T-cell (primary cell): ENCODE data around the gene CABLES2. TPM values are rescaled to one million over a fixed set of nuclear protein-coding genes. Genes with fewer than 3 reads are reported as not detected.
A peak's percentile ranks its signal among the peaks of the same experiment; 100 is the strongest.

Experiments
- ATAC-seq, 4 experiments: fragments of 200-7000 bp in 3 of 4; fragments of 150-1000 bp in 1 of 4; cut with Tn5 transposase; replicated peaks in 1 of 4; 1 replicate in 3 of 4; 2 replicates in 1 of 4; pipeline ENCODE4 v1.10.0; 2021; ENCODE audit warnings: moderate library complexity in 3 of 4, mild to moderate bottlenecking in 2 of 4, moderate number of reproducible peaks in 1 of 4
- CTCF ChIA-PET, 2 donors: fragments of 300-600 bp; sonication (Branson Sonifier 250); formaldehyde crosslinking; loops; one replicate each; lab custom pipeline; 2022; ENCODE audit warnings: antibody characterized with exemption in 2 of 2; lab: Charles Lee
- POLR2A ChIA-PET, 2 donors: fragments of 300-600 bp; sonication (Branson Sonifier 250); formaldehyde crosslinking; loops; one replicate each; lab custom pipeline; 2022; ENCODE audit warnings: antibody characterized with exemption in 2 of 2; lab: Charles Lee
- DNase-seq, 35 experiments: peaks; one replicate each; pipeline versions ENCODE4 v3.0.0 to v3.0.0-alpha.2; 2013 to 2023
- H3K27ac ChIP-seq: one replicate; pipeline ENCODE4 v1.5.1; 2013; ENCODE audit warnings: low read length
- H3K27me3 ChIP-seq, 2 experiments: replicated peaks in 1 of 2; 1 replicate in 1 of 2; 2 replicates in 1 of 2; pipeline versions ENCODE4 v1.6.1 to v1.7.0; 2013; ENCODE audit warnings: low read length in 1 of 2, mixed read lengths in 1 of 2; ENCODE audit not compliant: control insufficient read depth in 2 of 2, insufficient read depth in 2 of 2; ENCODE audit errors: extremely low read depth in 1 of 2
- H3K36me3 ChIP-seq, 2 donors: 1 replicate in 1 of 2; 2 replicates in 1 of 2; pipeline versions ENCODE4 v1.6.1 to v1.7.0; 2013; ENCODE audit warnings: low read length in 1 of 2; ENCODE audit not compliant: control insufficient read depth in 2 of 2, insufficient read depth in 1 of 2; ENCODE audit errors: extremely low read depth in 1 of 2
- H3K4me1 ChIP-seq, 2 experiments: 1 replicate in 1 of 2; 2 replicates in 1 of 2; pipeline versions ENCODE4 v1.6.1 to v1.7.0; 2013; ENCODE audit warnings: low read length in 2 of 2, mixed read lengths in 1 of 2; ENCODE audit not compliant: insufficient read depth in 2 of 2, control insufficient read depth in 1 of 2; ENCODE audit errors: extremely low read depth in 1 of 2
- H3K4me3 ChIP-seq, 2 donors: 1 replicate in 1 of 2; 2 replicates in 1 of 2; pipeline versions ENCODE4 v1.5.1 to v1.7.0; 2013; ENCODE audit warnings: mild to moderate bottlenecking in 2 of 2, low read length in 1 of 2, moderate library complexity in 1 of 2; ENCODE audit not compliant: control insufficient read depth in 1 of 2; ENCODE audit errors: extremely low read depth in 1 of 2
- H3K9me3 ChIP-seq: 2 replicates; pipeline ENCODE4 v1.7.0; 2013
- H3K27ac Mint-ChIP-seq, 2 donors: one replicate each; pipeline ENCODE4 v1.8.0; 2020 to 2021; ENCODE audit warnings: mild to moderate bottlenecking in 2 of 2, mixed read lengths in 2 of 2
- H3K27me3 Mint-ChIP-seq, 2 donors: one replicate each; pipeline ENCODE4 v1.8.0; 2021 to 2022; ENCODE audit warnings: mixed read lengths in 2 of 2
- H3K36me3 Mint-ChIP-seq: one replicate; pipeline ENCODE4 v1.8.0; 2021; ENCODE audit warnings: mixed read lengths
- H3K4me1 Mint-ChIP-seq, 3 donors: one replicate each; pipeline ENCODE4 v1.8.0; 2020 to 2022; ENCODE audit warnings: mixed read lengths in 3 of 3, mild to moderate bottlenecking in 1 of 3
- H3K4me3 Mint-ChIP-seq, 3 donors: one replicate each; pipeline ENCODE4 v1.8.0; 2020 to 2022; ENCODE audit warnings: mild to moderate bottlenecking in 3 of 3, mixed read lengths in 3 of 3, moderate library complexity in 3 of 3
- H3K9me3 Mint-ChIP-seq, 3 donors: one replicate each; pipeline ENCODE4 v1.8.0; 2020 to 2022; ENCODE audit warnings: mixed read lengths in 3 of 3
- WGBS: methylation state at CpG from one replicate; pipeline ENCODE4 v1.1.5; 2013; ENCODE audit warnings: missing lambda C conversion rate; ENCODE audit not compliant: insufficient coverage; 5-methylcytosine and 5-hydroxymethylcytosine counted together
- total RNA-seq, 35 experiments: library from RNA in 6 of 35; stranded (reverse) in 6 of 35; fragments of 120-200 nt in 1 of 35; gene quantifications; one replicate each; pipeline versions ENCODE4 v1.2.1 to v1.2.4 and lab custom pipeline; 2013 to 2026

CABLES2 gene
- total RNA-seq, 5 donors from 2014 or later (not counting 1 experiment from before 2014, with no cell fraction given) = 4.3 to 6.8 (median 5.6) TPM

- H3K27me3 Mint-ChIP-seq = no peaks in the 10 kb centered on the region
- no peaks in the 10 kb centered on the region for H3K9me3 ChIP-seq
- H3K4me3 ChIP-seq = no peak overlapping the region
- H3K4me3 Mint-ChIP-seq = peak overlapping the region; percentile 17 to 48 (median 34)
- WGBS = 92% methylated on average over 11 of the region's 12 CpGs
- peaks cover 20 to 35% (median 31%) of the 10 kb centered on the region in 3 donors for H3K4me1 Mint-ChIP-seq
- CTCF ChIA-PET = interaction anchor here in 1 of 2 donors (0.6 kb wide), 1 partner anchor 1129 kb away, joined by 3 read pairs; no protein-coding TSS in a partner anchor
- POLR2A ChIA-PET = interaction anchor here in 1 of 2 donors (0.6 kb wide), 1 partner anchor 26 kb away, joined by 3 read pairs; no protein-coding TSS in a partner anchor
- DNase-seq (no peak), ATAC-seq (no peak)
- peaks cover 0 to 5% of the 10 kb centered on the region in 2 experiments for H3K27me3 ChIP-seq
- no peaks in the 10 kb centered on the region for H3K36me3 Mint-ChIP-seq
- no peaks in the 10 kb centered on the region for H3K9me3 Mint-ChIP-seq
- H3K27ac ChIP-seq = no peak overlapping the region
- H3K36me3 ChIP-seq = no peaks in the 10 kb centered on the region
- H3K27ac Mint-ChIP-seq = peak overlapping the region in 1 of 2 donors; percentile 52
- peaks cover 5 to 43% of the 10 kb centered on the region in 2 experiments for H3K4me1 ChIP-seq
Observed at GRCh38 chr20:62409086-62409853, 2.2 kb upstream of the CABLES2 start.

DNA sequence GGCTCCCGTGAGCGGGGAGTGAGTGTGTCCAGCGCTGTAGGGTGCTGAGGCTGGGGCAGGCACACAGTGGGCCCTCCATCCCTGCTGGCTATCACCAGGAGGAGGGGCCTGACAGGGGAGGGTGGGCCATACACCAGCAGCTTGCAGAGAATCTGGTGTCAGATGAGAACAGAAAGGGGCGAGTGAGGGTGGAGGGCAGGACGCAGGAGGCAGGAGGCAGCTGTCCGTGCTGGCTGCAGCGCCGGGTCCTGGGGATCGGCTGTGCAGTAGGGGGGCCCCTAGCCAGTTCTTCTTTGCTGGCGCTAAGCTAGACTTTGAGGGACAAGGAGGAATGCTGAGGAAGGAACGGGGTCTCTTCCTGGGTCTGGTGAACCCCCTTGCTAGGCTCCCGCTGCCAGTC, 1.6 kb upstream of the CABLES2 start:
- no peaks in the 10 kb centered on the region for H3K9me3 Mint-ChIP-seq
- H3K4me1 ChIP-seq = peaks cover 5 to 46% of the 10 kb centered on the region in 2 experiments
- no peak for ATAC-seq
- no peak overlapping the region for H3K4me3 ChIP-seq
- no peak overlapping the region for H3K27ac ChIP-seq
- no peaks in the 10 kb centered on the region for H3K9me3 ChIP-seq
- H3K36me3 Mint-ChIP-seq = no peaks in the 10 kb centered on the region
- WGBS = 100% methylated on average over 10 of the region's 12 CpGs
- no peak overlapping the region for H3K27ac Mint-ChIP-seq
- H3K27me3 Mint-ChIP-seq = no peaks in the 10 kb centered on the region
- peaks cover 20 to 40% (median 35%) of the 10 kb centered on the region in 3 donors for H3K4me1 Mint-ChIP-seq
- CTCF ChIA-PET = no interaction called here
- DNase-seq = no peak
- POLR2A ChIA-PET = no interaction called here
- peak overlapping the region in 1 of 3 donors; percentile 73 for H3K4me3 Mint-ChIP-seq
- H3K27me3 ChIP-seq = peaks cover 0 to 5% of the 10 kb centered on the region in 2 experiments
- no peaks in the 10 kb centered on the region for H3K36me3 ChIP-seq

DNA sequence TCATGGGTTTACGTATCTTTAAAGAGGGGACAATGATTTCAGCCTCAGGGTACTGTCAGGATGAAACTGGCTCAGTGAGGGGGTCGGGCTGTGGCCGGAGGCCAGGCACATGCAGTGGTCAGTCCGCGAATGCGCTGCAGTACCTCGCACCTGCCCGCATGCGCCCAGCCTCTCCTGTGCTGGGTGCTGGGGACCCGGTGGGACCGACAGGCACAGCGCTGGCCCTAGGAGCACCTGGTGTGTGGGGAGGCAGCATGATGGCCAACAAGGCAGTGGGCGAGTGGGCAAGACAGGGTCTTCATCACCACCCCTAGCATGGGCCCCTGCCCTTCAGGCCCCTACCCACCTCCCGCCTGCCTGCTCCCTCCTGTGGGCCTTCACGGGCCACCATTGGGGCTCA, 970 bp upstream of the CABLES2 start:
- no peak for ATAC-seq
- peaks cover 5 to 46% of the 10 kb centered on the region in 2 experiments for H3K4me1 ChIP-seq
- H3K27me3 Mint-ChIP-seq = no peaks in the 10 kb centered on the region
- H3K4me1 Mint-ChIP-seq = peaks cover 20 to 43% (median 38%) of the 10 kb centered on the region in 3 donors
- H3K4me3 ChIP-seq = no peak overlapping the region
- peak overlapping the region; percentile 31 to 79 (median 73) for H3K4me3 Mint-ChIP-seq
- H3K36me3 Mint-ChIP-seq = peaks cover 2% of the 10 kb centered on the region
- H3K27ac ChIP-seq = no peak overlapping the region
- no peak for DNase-seq
- H3K36me3 ChIP-seq = no peaks in the 10 kb centered on the region
- peaks cover 0 to 5% of the 10 kb centered on the region in 2 experiments for H3K27me3 ChIP-seq
- ChIA-PET POLR2A (no interaction called here), CTCF (no interaction called here)
- H3K27ac Mint-ChIP-seq = no peak overlapping the region
- WGBS = 95% methylated on average over 14 of the region's 15 CpGs
- H3K9me3 Mint-ChIP-seq = no peaks in the 10 kb centered on the region
- H3K9me3 ChIP-seq = no peaks in the 10 kb centered on the region

DNA sequence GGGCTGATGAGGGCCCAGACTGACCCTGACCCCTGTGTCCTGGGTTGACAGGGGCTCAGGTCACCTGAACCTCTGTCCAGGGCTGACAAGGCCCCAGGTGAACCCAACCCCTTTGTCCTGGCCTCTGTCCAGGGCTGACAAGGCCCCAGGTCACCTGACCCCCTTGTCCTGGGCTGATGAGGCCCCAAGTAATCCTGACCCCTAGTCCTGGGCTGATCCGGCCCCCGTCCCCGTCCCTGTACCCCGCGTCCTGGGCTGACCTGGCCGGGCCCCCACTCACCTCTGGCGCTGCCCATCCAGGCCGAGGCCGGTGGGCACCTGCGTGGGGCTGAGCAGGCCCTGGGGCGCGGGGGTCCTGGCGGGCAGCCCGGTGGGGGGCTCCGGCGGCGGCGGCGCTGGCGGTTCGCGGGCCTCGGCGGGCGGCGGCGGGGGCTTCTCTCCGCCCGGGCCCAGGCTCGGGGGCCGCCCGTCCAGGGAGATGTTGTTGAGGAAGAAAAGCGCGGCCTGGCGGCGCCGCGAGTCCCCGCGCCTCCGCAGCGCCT, 379 bp downstream of the CABLES2 start:
- under 1% methylated on average over 39 of the region's 42 CpGs for WGBS
- Mint-ChIP-seq H3K4me1 (peaks cover 20 to 44% (median 39%) of the 10 kb centered on the region in 3 donors), H3K27ac (peak overlapping the region in 1 of 2 donors; percentile 52), H3K36me3 (peaks cover 4% of the 10 kb centered on the region), H3K27me3 (no peaks in the 10 kb centered on the region), H3K4me3 (peak overlapping the region; percentile 71 to 80 (median 75)), H3K9me3 (no peaks in the 10 kb centered on the region)
- no peak for DNase-seq
- peak; percentile 1 to 7 (median 1) for ATAC-seq
- Histone ChIP-seq H3K9me3 (no peaks in the 10 kb centered on the region), H3K4me1 (peaks cover 5 to 46% of the 10 kb centered on the region in 2 experiments), H3K36me3 (peaks cover 0 to 3% of the 10 kb centered on the region in 2 donors), H3K4me3 (peak overlapping the region; percentile 62 to 73), H3K27me3 (peaks cover 0 to 5% of the 10 kb centered on the region in 2 experiments), H3K27ac (peak overlapping the region; percentile 4)
- ChIA-PET POLR2A (no interaction called here), CTCF (no interaction called here)

- H3K4me3 Mint-ChIP-seq = peak overlapping the region; percentile 71 to 80 (median 75)
- H3K27me3 ChIP-seq = peaks cover 0 to 5% of the 10 kb centered on the region in 2 experiments
- no peaks in the 10 kb centered on the region for H3K9me3 ChIP-seq
- H3K27ac ChIP-seq = peak overlapping the region; percentile 4
- DNase-seq (no peak), ATAC-seq (no peak)
- CTCF ChIA-PET = no interaction called here
- peak overlapping the region; percentile 62 to 73 for H3K4me3 ChIP-seq
- peaks cover 20 to 44% (median 39%) of the 10 kb centered on the region in 3 donors for H3K4me1 Mint-ChIP-seq
- peak overlapping the region in 1 of 2 donors; percentile 52 for H3K27ac Mint-ChIP-seq
- no peaks in the 10 kb centered on the region for H3K27me3 Mint-ChIP-seq
- H3K4me1 ChIP-seq = peaks cover 5 to 46% of the 10 kb centered on the region in 2 experiments
- H3K36me3 ChIP-seq = peaks cover 0 to 3% of the 10 kb centered on the region in 2 donors
- 61% methylated on average over 4 of the region's 10 CpGs for WGBS
- no peaks in the 10 kb centered on the region for H3K9me3 Mint-ChIP-seq
- POLR2A ChIA-PET = no interaction called here
- H3K36me3 Mint-ChIP-seq = peaks cover 4% of the 10 kb centered on the region
Observed at GRCh38 chr20:62405981-62406513, 1.0 kb downstream of the CABLES2 start.
